KMS-11 (cell line): ENCODE results near the gene PDLIM5.

ENCODE experiments used
- H2AFZ ChIP-seq: fragments of 200-600 bp; sonication (generic); 2 replicates; pipeline ENCODE4 v1.6.1; 2016; ENCODE audit warnings: antibody characterized with exemption, mixed run types, low read depth
- H3K27ac ChIP-seq: fragments of 200-600 bp; sonication (generic); 2 replicates; pipeline ENCODE4 v1.6.1; 2016; ENCODE audit warnings: mild to moderate bottlenecking, mixed run types
- H3K27me3 ChIP-seq: fragments of 200-600 bp; sonication (generic); 2 replicates; pipeline ENCODE4 v1.6.1; 2017; ENCODE audit warnings: mild to moderate bottlenecking, low read depth, mixed run types, moderate library complexity; ENCODE audit not compliant: insufficient read depth
- H3K36me3 ChIP-seq: fragments of 200-600 bp; sonication (generic); 2 replicates; pipeline ENCODE4 v1.6.1; 2017; ENCODE audit warnings: mild to moderate bottlenecking, mixed run types; ENCODE audit not compliant: insufficient read depth
- H3K4me1 ChIP-seq: fragments of 200-600 bp; sonication (generic); 2 replicates; pipeline ENCODE4 v1.6.1; 2016; ENCODE audit warnings: mild to moderate bottlenecking, low read depth, mixed run types; ENCODE audit not compliant: poor library complexity, severe bottlenecking
- H3K4me2 ChIP-seq: fragments of 200-600 bp; sonication (generic); 2 replicates; pipeline ENCODE4 v1.7.0; 2016; ENCODE audit warnings: mild to moderate bottlenecking, mixed run types
- H3K4me3 ChIP-seq: fragments of 200-600 bp; sonication (generic); IDR thresholded peaks from 2 replicates; pipeline ENCODE4 v1.6.1; 2017; ENCODE audit warnings: low read depth, low read length, mixed read lengths; ENCODE audit not compliant: insufficient read depth
- H3K79me2 ChIP-seq: fragments of 200-600 bp; sonication (generic); 2 replicates; pipeline ENCODE4 v1.6.1; 2016; ENCODE audit warnings: low read depth, mixed run types; ENCODE audit not compliant: insufficient read depth
- H3K9ac ChIP-seq: fragments of 200-600 bp; sonication (generic); 2 replicates; pipeline ENCODE4 v1.6.1; 2016; ENCODE audit warnings: mild to moderate bottlenecking, mixed run types
- H4K20me1 ChIP-seq: fragments of 200-600 bp; sonication (generic); 2 replicates; pipeline ENCODE4 v1.6.1; 2016; ENCODE audit warnings: mild to moderate bottlenecking, mixed run types; ENCODE audit not compliant: insufficient read depth
- TF ChIP-seq, protein P1 (sequence below): fragments of 200-600 bp; sonication (generic); conservative IDR thresholded peaks from 2 replicates; pipeline ENCODE4 v1.6.1; 2017; ENCODE audit warnings: low read depth, mild to moderate bottlenecking, antibody characterized with exemption, low read length, moderate library complexity, mixed read lengths

Gene PDLIM5

GRCh38 chr4:94486372-94486801 lies 34.6 kb downstream of the PDLIM5 start:
- Histone ChIP-seq H3K36me3 (no peaks in the 10 kb centered on the region; the same call in 1 of the 2 replicates), H3K4me2 (no peak overlapping the region), H3K4me1 (peaks cover 21% of the 10 kb centered on the region), H3K9ac (no peak overlapping the region), H3K4me3 (no peak overlapping the region), H3K79me2 (no peaks in the 10 kb centered on the region), H4K20me1 (no peaks in the 10 kb centered on the region), H2AFZ (no peak overlapping the region), H3K27me3 (no peaks in the 10 kb centered on the region), H3K27ac (no peak overlapping the region)
- TF ChIP-seq, protein P1, sequence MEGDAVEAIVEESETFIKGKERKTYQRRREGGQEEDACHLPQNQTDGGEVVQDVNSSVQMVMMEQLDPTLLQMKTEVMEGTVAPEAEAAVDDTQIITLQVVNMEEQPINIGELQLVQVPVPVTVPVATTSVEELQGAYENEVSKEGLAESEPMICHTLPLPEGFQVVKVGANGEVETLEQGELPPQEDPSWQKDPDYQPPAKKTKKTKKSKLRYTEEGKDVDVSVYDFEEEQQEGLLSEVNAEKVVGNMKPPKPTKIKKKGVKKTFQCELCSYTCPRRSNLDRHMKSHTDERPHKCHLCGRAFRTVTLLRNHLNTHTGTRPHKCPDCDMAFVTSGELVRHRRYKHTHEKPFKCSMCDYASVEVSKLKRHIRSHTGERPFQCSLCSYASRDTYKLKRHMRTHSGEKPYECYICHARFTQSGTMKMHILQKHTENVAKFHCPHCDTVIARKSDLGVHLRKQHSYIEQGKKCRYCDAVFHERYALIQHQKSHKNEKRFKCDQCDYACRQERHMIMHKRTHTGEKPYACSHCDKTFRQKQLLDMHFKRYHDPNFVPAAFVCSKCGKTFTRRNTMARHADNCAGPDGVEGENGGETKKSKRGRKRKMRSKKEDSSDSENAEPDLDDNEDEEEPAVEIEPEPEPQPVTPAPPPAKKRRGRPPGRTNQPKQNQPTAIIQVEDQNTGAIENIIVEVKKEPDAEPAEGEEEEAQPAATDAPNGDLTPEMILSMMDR = no peak

DNA sequence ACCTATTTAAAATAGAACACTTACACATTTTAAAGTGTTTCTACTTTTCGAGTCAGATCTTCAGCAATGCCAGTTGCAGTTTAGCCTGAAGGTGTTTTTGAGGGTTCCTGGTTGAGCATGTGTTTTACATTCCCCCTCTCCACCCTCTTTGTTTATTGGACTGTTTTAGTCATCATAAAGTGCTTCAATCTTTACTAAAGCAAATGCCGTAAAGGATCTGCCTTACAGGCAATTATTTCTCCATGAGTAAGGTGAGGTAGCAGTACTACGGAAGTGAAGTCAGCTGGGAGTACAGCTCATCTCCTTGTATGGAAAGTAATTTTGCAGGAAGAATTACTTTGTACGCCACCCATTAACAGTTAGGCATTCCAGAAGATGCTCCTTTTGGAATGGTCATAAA lies 36.9 kb downstream of the PDLIM5 start:
- Histone ChIP-seq H3K9ac (no peak overlapping the region), H4K20me1 (no peaks in the 10 kb centered on the region), H3K36me3 (no peaks in the 10 kb centered on the region; the same call in 1 of the 2 replicates), H3K79me2 (no peaks in the 10 kb centered on the region), H3K4me2 (no peak overlapping the region), H3K4me1 (peaks cover 21% of the 10 kb centered on the region), H2AFZ (no peak overlapping the region), H3K27ac (no peak overlapping the region), H3K4me3 (no peak overlapping the region), H3K27me3 (no peaks in the 10 kb centered on the region)
- TF ChIP-seq, protein P1 = no peak

DNA sequence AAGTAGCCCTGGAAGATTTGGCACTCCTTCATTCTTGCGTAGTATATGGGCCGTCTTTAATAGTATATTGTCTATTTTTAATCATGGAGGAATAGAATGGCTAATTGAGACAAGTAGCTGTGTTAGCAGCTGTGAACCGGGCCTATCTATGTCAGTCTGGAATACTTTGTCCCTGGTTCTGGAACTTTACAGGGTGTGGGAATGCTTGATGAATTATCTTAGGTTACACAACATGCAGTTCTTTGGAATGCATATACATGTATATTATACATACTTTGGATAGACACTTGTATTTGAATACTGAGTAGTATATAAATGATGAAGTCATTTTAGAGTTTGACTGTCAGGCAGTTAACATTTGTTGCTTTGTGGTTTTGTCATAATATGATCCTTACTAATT lies 37.4 kb downstream of the PDLIM5 start:
- Histone ChIP-seq H3K36me3 (no peaks in the 10 kb centered on the region; the same call in 1 of the 2 replicates), H2AFZ (no peak overlapping the region), H3K27ac (no peak overlapping the region), H3K79me2 (no peaks in the 10 kb centered on the region), H4K20me1 (no peaks in the 10 kb centered on the region), H3K27me3 (no peaks in the 10 kb centered on the region), H3K4me3 (no peak overlapping the region), H3K9ac (no peak overlapping the region), H3K4me1 (peaks cover 17% of the 10 kb centered on the region), H3K4me2 (no peak overlapping the region)
- TF ChIP-seq, protein P1 = no peak

GRCh38 chr4:94490437-94490836 lies 38.7 kb downstream of the PDLIM5 start:
- no peaks in the 10 kb centered on the region for H4K20me1 ChIP-seq
- H3K79me2 ChIP-seq = no peaks in the 10 kb centered on the region
- no peak overlapping the region for H3K27ac ChIP-seq
- TF ChIP-seq, protein P1 = no peak
- H3K4me3 ChIP-seq = no peak overlapping the region
- H3K4me2 ChIP-seq = no peak overlapping the region
- H3K4me1 ChIP-seq = peaks cover 9% of the 10 kb centered on the region
- no peaks in the 10 kb centered on the region for H3K27me3 ChIP-seq
- no peak overlapping the region for H3K9ac ChIP-seq
- no peaks in the 10 kb centered on the region; the same call in 1 of the 2 replicates for H3K36me3 ChIP-seq
- H2AFZ ChIP-seq = no peak overlapping the region
